GM19099 (cell line): Measurements from ENCODE around the gene MCM6.

ENCODE experiments used
- POLR2A ChIP-seq: IDR thresholded peaks from 3 replicates; pipeline ENCODE4 v1.6.1; 2011; ENCODE audit warnings: low read depth; ENCODE audit not compliant: insufficient read length; ENCODE audit errors: extremely low read depth

The MCM6 gene

DNA sequence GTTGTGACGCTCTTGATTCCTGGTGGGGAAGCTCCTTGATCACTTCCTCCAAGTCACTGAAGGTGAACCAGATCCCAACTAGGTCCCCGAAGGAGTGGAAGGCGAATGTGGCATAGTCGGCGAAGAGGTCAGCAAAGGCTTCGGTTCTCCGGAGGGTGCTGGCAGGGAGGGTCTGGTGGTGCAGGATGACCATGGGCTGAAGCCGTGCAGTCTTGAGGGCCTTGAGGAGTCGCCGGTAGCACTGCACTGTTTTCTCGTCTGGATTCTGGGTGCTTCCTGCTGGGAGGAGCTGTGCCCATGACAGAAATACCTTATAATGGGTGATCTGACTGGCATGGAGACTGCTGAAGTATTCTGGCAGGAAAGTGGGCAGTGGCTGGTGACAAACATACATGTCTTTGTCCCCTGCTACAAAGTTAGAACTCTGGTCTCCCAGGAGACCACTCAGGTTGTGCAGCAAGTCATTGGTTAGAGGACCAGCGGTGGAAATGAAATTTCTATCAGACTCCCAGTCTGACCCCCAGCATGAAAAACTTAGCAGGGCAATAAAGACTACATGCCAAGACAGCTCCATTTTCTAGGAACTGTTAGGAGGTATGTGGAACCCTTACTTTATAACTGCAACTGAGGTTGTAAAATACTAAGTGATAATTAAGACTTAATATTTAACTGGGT lies 39.5 kb downstream of the MCM6 start, which contains the start of gene LCT:
Gene LCT (minus strand): TSS at position 589 of the 675 bp plus-strand sequence. CDS start 15 bp downstream, at position 574.
- no peak for TF ChIP-seq POLR2A

DNA sequence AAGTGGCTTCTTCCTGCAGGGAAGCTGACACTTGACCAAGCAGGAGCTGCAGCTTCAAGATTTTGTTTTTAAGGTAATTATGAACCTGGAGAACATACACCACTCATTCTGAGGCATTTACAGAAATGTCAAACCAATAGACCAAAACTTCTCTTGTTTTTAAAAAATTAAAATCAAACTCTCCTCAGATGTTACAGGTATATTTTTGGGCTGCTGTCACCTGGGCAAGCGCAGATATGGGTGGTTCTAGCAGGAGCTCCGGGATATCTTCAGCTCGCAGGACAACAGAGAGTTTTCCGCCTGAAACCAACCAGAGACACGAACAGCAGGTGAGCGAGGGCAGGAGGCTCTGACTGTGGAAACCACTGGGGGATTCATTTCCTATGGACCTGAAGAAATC lies 43.4 kb downstream of the MCM6 start:
- TF ChIP-seq POLR2A, result no peak

- TF ChIP-seq POLR2A, result no peak
These were observed 44.9 kb downstream of the MCM6 start for GRCh38 chr2:135831180-135831812.

DNA sequence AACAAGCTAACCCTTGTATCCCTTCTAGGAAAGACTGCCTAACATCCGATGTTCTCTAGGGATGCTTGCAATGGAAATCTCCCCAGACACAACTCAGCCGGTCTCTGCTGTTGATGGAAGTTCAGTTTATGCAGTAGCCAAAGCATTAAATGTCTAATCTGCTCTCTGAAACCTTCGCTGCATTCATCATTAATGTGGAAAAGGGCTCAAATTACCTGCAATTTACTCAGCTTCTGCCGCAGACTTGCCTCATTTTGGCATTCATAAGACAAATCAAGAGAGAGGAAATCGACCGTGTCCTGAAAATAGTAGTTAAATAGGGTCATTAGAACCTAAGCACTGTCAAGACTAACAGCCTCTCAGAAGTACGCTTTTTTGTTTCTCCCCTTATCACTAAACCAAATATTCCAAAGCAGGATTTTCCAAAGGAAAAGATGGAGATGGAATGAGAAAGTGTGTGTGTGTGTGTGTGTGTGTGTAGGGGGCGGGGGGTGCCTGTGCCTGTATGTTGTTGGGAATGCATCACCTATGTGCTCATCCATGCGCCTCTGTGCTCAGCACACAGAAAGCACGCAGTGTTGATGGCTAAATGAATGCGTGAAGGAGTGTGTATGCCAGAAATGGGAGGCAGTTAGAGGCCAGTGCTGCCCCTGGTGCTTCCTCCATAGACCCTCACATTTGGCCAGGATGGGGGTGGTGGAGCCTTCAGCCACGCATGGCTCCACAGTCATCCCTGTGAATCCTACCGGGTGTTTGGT lies 46.7 kb downstream of the MCM6 start:
- no peak for TF ChIP-seq POLR2A

GRCh38 chr2:135826544-135826943 lies 49.7 kb downstream of the MCM6 start:
- TF ChIP-seq POLR2A, result no peak

- no peak for TF ChIP-seq POLR2A
These were observed 50.6 kb downstream of the MCM6 start for GRCh38 chr2:135825550-135826176.

GRCh38 chr2:135825131-135825530 lies 51.1 kb downstream of the MCM6 start:
- TF ChIP-seq POLR2A, result no peak

GRCh38 chr2:135822855-135823254 lies 53.4 kb downstream of the MCM6 start:
- no peak for TF ChIP-seq POLR2A

DNA sequence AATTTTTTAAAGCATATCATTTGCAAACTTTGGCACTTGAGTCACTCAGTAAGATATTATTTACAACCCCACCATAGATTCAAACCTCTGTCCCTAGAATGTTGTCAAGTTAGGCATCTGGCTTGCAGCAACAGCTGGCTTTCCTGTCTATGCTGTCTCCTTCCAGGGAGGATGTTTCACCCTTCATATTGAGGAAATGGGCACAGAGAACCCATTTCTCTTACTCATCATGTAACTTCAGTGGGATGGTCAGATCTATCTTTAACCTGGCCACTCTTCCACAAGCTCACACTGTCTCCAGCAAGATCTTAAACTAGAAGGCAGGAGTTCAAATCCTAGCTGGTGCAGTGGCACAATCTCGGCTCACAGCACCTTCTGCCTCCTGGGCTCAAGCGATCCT lies 55.1 kb downstream of the MCM6 start:
- TF ChIP-seq POLR2A, result no peak

DNA sequence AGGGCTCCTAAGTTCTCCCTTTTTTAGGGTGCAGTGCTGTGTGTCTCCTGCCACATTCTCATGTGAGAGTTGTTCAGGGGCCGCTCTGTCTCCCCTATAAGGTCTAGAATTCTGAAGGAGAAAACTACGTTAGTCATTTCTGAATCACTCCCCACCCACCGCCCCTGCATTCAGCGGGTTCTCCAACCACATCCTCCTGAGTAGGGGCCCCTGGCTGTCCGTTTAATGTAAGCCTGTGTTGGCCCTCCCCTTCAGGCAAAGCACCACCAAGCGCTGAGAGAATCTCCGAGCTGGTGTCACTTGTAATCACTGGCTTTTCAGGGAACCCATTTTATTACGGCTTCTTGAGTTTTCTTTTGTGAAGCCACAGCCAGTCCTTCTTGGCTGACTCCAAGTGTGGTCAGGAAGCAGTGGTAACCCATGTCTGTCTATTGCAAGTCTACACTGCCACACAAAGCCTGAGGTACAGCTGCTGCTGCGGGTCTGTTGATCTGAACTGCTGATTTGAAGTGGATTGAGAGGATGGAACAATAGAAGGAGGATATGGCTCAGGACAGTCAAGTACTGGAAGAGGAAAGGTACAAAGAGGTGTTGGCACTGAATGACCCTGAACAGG lies 56.1 kb downstream of the MCM6 start:
- no peak for TF ChIP-seq POLR2A

DNA sequence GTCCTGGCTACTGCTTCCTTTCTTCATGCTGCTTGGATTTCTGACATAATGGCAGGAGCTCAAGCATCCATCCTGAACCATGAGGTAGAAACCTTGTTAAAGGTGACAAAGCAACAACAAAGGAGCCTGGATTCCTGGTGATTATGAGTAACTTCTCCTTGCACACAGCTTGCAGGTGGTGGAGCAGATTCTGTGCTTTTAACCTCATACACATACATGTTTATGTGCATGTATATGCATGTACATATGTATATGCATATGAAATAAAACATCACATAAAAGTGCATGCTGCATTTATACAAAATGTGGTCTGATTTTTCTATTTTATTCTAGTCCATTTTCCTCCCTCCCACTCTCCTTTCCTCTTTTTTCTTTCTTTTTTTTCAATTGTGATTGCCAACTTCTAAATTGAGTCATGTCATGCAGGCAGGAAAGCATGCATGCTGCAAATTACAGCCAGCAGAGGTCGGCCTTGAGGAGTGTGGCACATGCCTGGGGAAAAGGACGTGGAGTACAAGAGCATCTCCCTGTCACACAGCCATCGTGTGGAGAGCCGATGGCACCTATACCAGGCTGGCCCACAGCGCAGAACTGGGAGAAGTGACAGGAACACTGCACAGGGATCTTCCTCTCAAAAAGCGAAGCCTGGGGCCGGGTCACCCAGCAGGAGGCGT lies 57.2 kb downstream of the MCM6 start:
- no peak for TF ChIP-seq POLR2A

GRCh38 chr2:135817951-135818350 lies 58.3 kb downstream of the MCM6 start:
- TF ChIP-seq POLR2A, result no peak

DNA sequence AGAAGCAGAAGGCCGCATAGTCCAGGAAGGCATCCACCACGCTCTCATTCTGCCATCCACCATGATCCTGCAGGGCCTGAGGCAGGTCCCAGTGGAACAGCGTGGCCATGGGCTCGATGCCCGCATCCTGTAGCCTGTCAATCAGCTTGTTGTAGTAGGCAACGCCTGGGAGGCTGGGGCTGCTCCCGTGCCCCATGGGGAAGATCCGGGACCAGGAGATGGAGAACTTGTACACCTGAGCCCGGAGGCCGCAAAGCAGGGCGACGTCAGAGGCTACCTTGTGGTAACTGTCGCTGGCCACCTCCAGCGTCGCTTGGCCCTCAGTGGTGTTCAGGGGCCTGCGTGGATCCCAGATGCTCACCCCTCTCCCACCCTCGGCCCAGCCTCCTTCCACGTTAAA lies 58.8 kb downstream of the MCM6 start:
- no peak for TF ChIP-seq POLR2A

GRCh38 chr2:135815269-135815668 lies 61.0 kb downstream of the MCM6 start:
- TF ChIP-seq POLR2A, result no peak
